Heart right ventricle (tissue), 16 donors: ENCODE measurements around the gene CXCL8. TPM values are rescaled to one million over a fixed set of nuclear protein-coding genes. Genes with fewer than 3 reads are reported as not detected.

Experiments used
- ATAC-seq, 8 donors: fragments of 200-7000 bp; cut with Tn5 transposase; one replicate each; pipeline ENCODE4 v1.9.1; 2020; ENCODE audit warnings: mild to moderate bottlenecking in 8 of 8, moderate library complexity in 8 of 8, moderate number of reproducible peaks in 1 of 8
- DNase-seq, 2 donors: peaks; one replicate each; pipeline ENCODE4 v3.0.0-alpha.2; 2020
- H3K27ac ChIP-seq, 10 donors: fragments of 200-600 bp; sonication (generic) in 2 of 10; one replicate each; pipeline versions ENCODE4 v1.5.0 to v1.8.0; 2020 to 2022; ENCODE audit warnings: mild to moderate bottlenecking in 3 of 10
- H3K27me3 ChIP-seq, 7 donors: fragments of 200-600 bp; one replicate each; pipeline ENCODE4 v1.8.0; 2021 to 2022; ENCODE audit warnings: mild to moderate bottlenecking in 2 of 7
- H3K36me3 ChIP-seq, 9 donors: fragments of 200-600 bp; sonication (generic) in 1 of 9; one replicate each; pipeline versions ENCODE4 v1.5.0 to v1.8.0; 2020 to 2022; ENCODE audit warnings: mild to moderate bottlenecking in 2 of 9
- H3K4me1 ChIP-seq, 9 donors: fragments of 200-600 bp; sonication (generic) in 1 of 9; one replicate each; pipeline versions ENCODE4 v1.5.0 to v1.8.0; 2020 to 2022; ENCODE audit warnings: mild to moderate bottlenecking in 4 of 9
- H3K4me3 ChIP-seq, 10 donors: fragments of 200-600 bp; sonication (generic) in 2 of 10; one replicate each; pipeline versions ENCODE4 v1.5.0 to v1.8.0; 2020 to 2022; ENCODE audit warnings: mild to moderate bottlenecking in 7 of 10, moderate library complexity in 2 of 10
- H3K9me3 ChIP-seq, 11 donors: fragments of 200-600 bp in 10 of 11; sonication (generic) in 2 of 11; one replicate each; pipeline versions ENCODE4 v1.5.0 to v1.8.0; 2013 to 2022; ENCODE audit warnings: mild to moderate bottlenecking in 2 of 11, control low read depth in 1 of 11, moderate library complexity in 1 of 11
- WGBS, 2 donors: extraction: QIAGEN DNeasy Blood & Tissue Kit; methylation state at CpG; one replicate each; pipeline ENCODE4 v1.1.7; 2013; ENCODE audit warnings: inconsistent platforms in 1 of 2; 5-methylcytosine and 5-hydroxymethylcytosine counted together
- intact Hi-C, 10 donors: fragments of 100-400 bp; cut with DNase I; formaldehyde crosslinking; loops; one replicate each; pipeline versions ENCODE4 v1.11.1 to v1.14.2; 2022
- polyA plus RNA-seq, 2 donors: library from polyadenylated mRNA; stranded (reverse); fragments of 200-250 nt; gene quantifications; one replicate each; pipeline ENCODE4 v1.2.3, GENCODE V29; 2013
- total RNA-seq, 10 donors: library from RNA; stranded (reverse); fragmentation: NEBNext Ultra II Directional in 3 of 10; extraction: Animal tissue kit (Norgen Biotek cat#: 25700) in 3 of 10; gene quantifications; one replicate each; pipeline versions ENCODE4 v1.2.1 to v1.2.4, GENCODE V29; 2021 to 2023
- TF ChIP-seq, protein P1 (sequence below), 9 donors: fragments of 200-600 bp; sonication (generic) in 2 of 9; IDR thresholded peaks; one replicate each; pipeline versions ENCODE4 v1.5.0 to v1.8.0; 2021 to 2022; ENCODE audit warnings: antibody characterized with exemption in 9 of 9, mild to moderate bottlenecking in 5 of 9, moderate library complexity in 1 of 9
- donor health status: Arrhythmogenic right ventricular cardiomyopathy.
- donor health status: ischemic (EF 13 %, LVEDD 7.1; RV severe dilation, severe dysfunction).
- donor health status: healthy with polysubstance abuse.
- donor health status: DM: no; HTN: yes; CAD: no.
- donor health status: DM: no; HTN: no; CAD: no.
- donor health status: ischemic (EF 25% LVEDD 6.9; RV normal size, moderate dysfunction).
- donor health status: ischemic (EF 25% LVEDD 5.7; RV mildly dilated, moderate dysfunction).
- donor health status: healthy.
- donor health status: DM: yes; HTN: yes; CAD: no.
- donor health status: Ischemic cardiomyopathy.
- donor health status: ischemic (EF 35%, LVEDD 5.7; RV mildly dilated, moderate dysfunction).
- donor health status: nonischemic (EF 11% LVEDD 7.7; RV severe dilation, severe dysfunction).
- donor health status: DM: yes; HTN: yes; CAD: no.
- donor health status: PGD.
- donor health status: ischemic (EF 29% LVEDD 5.4; RV normal size, mild dysfunction).
- donor health status: nonischemic (EF 23%, LVEDD 6.1; RV moderate dilation, normal function).

CXCL8 gene
- total and polyA plus RNA-seq, 12 donors: 0.23 to 19.3 (median 0.72) TPM; not detected in 1

DNA sequence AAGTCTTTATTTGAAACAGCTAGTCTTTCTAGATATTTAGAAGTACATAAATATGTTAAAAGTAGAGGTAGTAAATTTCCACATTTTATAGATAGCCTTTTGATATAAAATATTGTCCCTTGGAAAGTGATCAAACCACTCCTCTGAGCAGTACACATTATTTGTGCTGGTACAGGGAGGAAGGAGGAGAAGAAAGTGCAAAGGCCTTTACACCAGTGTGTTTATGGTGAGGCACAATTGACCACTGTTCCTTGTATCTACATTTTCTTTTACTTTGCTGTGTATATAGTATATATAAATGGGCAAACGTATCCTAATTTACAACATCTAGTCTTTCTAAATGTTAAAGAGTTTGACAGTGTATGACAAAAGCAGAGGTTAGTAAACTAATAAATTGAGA, 39.9 kb downstream of the CXCL8 start:
- H3K4me3 ChIP-seq: no peak overlapping the region
- TF ChIP-seq, protein P1, sequence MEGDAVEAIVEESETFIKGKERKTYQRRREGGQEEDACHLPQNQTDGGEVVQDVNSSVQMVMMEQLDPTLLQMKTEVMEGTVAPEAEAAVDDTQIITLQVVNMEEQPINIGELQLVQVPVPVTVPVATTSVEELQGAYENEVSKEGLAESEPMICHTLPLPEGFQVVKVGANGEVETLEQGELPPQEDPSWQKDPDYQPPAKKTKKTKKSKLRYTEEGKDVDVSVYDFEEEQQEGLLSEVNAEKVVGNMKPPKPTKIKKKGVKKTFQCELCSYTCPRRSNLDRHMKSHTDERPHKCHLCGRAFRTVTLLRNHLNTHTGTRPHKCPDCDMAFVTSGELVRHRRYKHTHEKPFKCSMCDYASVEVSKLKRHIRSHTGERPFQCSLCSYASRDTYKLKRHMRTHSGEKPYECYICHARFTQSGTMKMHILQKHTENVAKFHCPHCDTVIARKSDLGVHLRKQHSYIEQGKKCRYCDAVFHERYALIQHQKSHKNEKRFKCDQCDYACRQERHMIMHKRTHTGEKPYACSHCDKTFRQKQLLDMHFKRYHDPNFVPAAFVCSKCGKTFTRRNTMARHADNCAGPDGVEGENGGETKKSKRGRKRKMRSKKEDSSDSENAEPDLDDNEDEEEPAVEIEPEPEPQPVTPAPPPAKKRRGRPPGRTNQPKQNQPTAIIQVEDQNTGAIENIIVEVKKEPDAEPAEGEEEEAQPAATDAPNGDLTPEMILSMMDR (IDR thresholded peaks at IDR 0.05): no peak
- ATAC-seq (no peak), DNase-seq (no peak)
- no peak overlapping the region for H3K27ac ChIP-seq
- no peaks in the 10 kb centered on the region for H3K9me3 ChIP-seq
- intact Hi-C loops: no loop called here
- WGBS, 2 donors: 86 to 88% methylated on average over 1 of the region's 1 CpG
- no peaks in the 10 kb centered on the region for H3K36me3 ChIP-seq
- peaks cover 0 to 23% (median 5%) of the 10 kb centered on the region in 9 donors for H3K4me1 ChIP-seq
- H3K27me3 ChIP-seq: no peaks in the 10 kb centered on the region

DNA sequence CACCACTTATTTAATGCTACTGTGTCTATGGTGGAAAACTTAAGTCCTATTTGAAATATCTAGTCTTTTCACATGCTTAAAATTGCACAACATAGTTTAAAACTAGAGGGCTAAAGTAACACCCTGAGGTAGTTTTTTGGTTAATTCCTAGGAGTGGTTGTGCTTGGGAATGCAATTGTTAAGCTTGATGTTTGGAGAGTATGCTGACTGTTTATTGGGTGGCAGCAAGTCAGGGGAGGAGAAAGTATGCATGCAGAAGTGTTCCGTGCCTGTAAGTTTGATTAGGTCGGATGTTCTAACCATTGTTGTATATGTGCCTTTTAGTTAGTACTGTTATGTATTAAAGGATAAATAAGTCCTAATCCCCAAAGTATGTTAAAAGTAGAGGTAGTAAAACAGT, 40.5 kb downstream of the CXCL8 start:
- no peak for ATAC-seq
- peaks cover 0 to 17% (median 4%) of the 10 kb centered on the region in 9 donors for H3K4me1 ChIP-seq

DNA sequence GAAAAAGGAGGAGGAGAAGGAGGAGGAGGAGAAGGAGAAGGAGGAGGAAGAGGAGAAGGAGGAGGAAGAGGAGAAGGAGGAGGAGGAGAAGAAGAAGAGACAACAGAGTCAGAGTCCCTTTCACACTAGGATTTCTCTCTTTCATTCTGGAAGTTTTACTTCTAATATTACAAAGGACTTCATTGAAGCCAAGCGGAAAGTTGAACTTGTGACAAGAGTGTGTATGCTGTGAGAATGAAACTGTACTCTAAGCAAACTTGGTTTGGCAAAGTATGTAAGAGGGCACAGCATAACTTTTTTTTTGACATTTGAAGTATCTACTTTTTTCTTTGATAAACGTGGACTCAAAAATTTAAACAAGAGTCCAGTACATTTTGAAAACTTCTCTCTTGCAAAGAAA, 48.0 kb downstream of the CXCL8 start:
- TF ChIP-seq, protein P1 (IDR thresholded peaks at IDR 0.05): no peak
- WGBS, 2 donors: 70 to 74% methylated on average over 2 of the region's 2 CpGs
- intact Hi-C loops: no loop called here

More for the DNA sequence above, 40.5 kb downstream of the CXCL8 start:
- 58 to 66% methylated on average over 2 of the region's 2 CpGs for WGBS, 2 donors
- no peak for DNase-seq
- Histone ChIP-seq H3K27me3 (no peaks in the 10 kb centered on the region), H3K4me3 (no peak overlapping the region), H3K9me3 (no peaks in the 10 kb centered on the region), H3K36me3 (no peaks in the 10 kb centered on the region), H3K27ac (no peak overlapping the region)
- intact Hi-C loops: no loop called here
- TF ChIP-seq, protein P1 (IDR thresholded peaks at IDR 0.05): no peak

More for the DNA sequence above, 48.0 kb downstream of the CXCL8 start:
- Histone ChIP-seq H3K4me1 (no peaks in the 10 kb centered on the region), H3K27ac (no peak overlapping the region), H3K9me3 (peaks cover 0 to 25% (median 3%) of the 10 kb centered on the region in 11 donors), H3K4me3 (no peak overlapping the region), H3K27me3 (no peaks in the 10 kb centered on the region), H3K36me3 (no peaks in the 10 kb centered on the region)
- no peak for ATAC-seq
- DNase-seq: no peak

Other genes starting within 250 kb of the CXCL8 start
- under 1 TPM in 1 of 10 donors, not detected in 9; 0.06 TPM for gene RASSF6, start 120.1 kb upstream of the CXCL8 start, total RNA-seq
- gene RASSF6, start 120.1 kb upstream of the CXCL8 start, polyA plus RNA-seq: not detected
- 1 to 10 TPM in 1 of 10 donors, under 1 TPM in 1, not detected in 8; 0.28 to 3.7 TPM for gene CXCL6, start 96.1 kb downstream of the CXCL8 start, total RNA-seq
- gene CXCL6, start 96.1 kb downstream of the CXCL8 start, polyA plus RNA-seq: under 1 TPM in 1 of 2 donors, not detected in 1; 0.16 TPM
- not detected for gene PF4V1, start 112.7 kb downstream of the CXCL8 start, total RNA-seq
- gene PF4V1, start 112.7 kb downstream of the CXCL8 start, polyA plus RNA-seq: not detected
- gene CXCL1, start 128.8 kb downstream of the CXCL8 start, total RNA-seq: 10 to 100 TPM in 1 of 10 donors, 1 to 10 TPM in 6, under 1 TPM in 3; 0.30 to 15.0 (median 1.3) TPM
- 1 to 10 TPM; 1.8 to 2.6 TPM for gene CXCL1, start 128.8 kb downstream of the CXCL8 start, polyA plus RNA-seq
- under 1 TPM in 1 of 10 donors, not detected in 9; 0.76 TPM for gene PF4, start 241.5 kb downstream of the CXCL8 start, total RNA-seq
- gene PF4, start 241.5 kb downstream of the CXCL8 start, polyA plus RNA-seq: under 1 TPM in 1 of 2 donors, not detected in 1; 0.61 TPM
- gene PPBP, start 247.6 kb downstream of the CXCL8 start, total RNA-seq: 1 to 10 TPM in 2 of 10 donors, under 1 TPM in 5, not detected in 3; 0.42 to 1.5 (median 0.50) TPM
- gene PPBP, start 247.6 kb downstream of the CXCL8 start, polyA plus RNA-seq: under 1 TPM in 1 of 2 donors, not detected in 1; 0.58 TPM